GM10248 (cell line): ENCODE results near the gene CSNK1D.

Source experiments
- CTCF ChIA-PET: fragments of 300-600 bp; sonication (Branson Sonifier 250); formaldehyde crosslinking; extraction: SDS; loops from one replicate; lab custom pipeline; 2021; ENCODE audit warnings: antibody characterized with exemption; lab: Yijun Ruan, JAX
- POLR2A ChIA-PET: fragments of 350-650 bp; sonication (Branson Sonifier 250); formaldehyde crosslinking; extraction: SDS; loops from one replicate; lab custom pipeline; 2020; ENCODE audit warnings: antibody characterized with exemption; lab: Yijun Ruan, JAX
- DNase-seq: peaks from one replicate; pipeline ENCODE4 v3.0.0; 2012; ENCODE audit errors: extremely low spot score
- CTCF ChIP-seq: IDR thresholded peaks from 2 replicates; pipeline ENCODE4 v1.5.1; 2012; ENCODE audit warnings: mild to moderate bottlenecking, low read depth; ENCODE audit errors: extremely low read depth, missing control alignments, control extremely low read depth

The CSNK1D gene

GRCh38 chr17:82252511-82253178, 20.9 kb downstream of the CSNK1D start:
- CTCF ChIA-PET: interaction anchor here (1.2 kb wide), 1 partner anchor 11 kb away, joined by 4 read pairs; no protein-coding TSS in a partner anchor
- no peak for DNase-seq
- no peak for TF ChIP-seq CTCF
- POLR2A ChIA-PET: interaction anchor here (0.5 kb wide), 1 partner anchor 141 kb away, joined by 3 read pairs; no protein-coding TSS in a partner anchor

GRCh38 chr17:82250868-82251500, 22.5 kb downstream of the CSNK1D start:
- CTCF ChIA-PET: interaction anchor here (1.2 to 1.5 kb wide), 2 partner anchors 9 to 15 kb away, joined by 4 read pairs; no protein-coding TSS in a partner anchor
- TF ChIP-seq CTCF: no peak
- no peak for DNase-seq
- POLR2A ChIA-PET: interaction anchor here (0.7 kb wide), 1 partner anchor 49 kb away, joined by 3 read pairs; no protein-coding TSS in a partner anchor

- ChIA-PET CTCF (interaction anchor here (1.2 to 1.5 kb wide), 2 partner anchors 8 to 14 kb away, joined by 4 read pairs; no protein-coding TSS in a partner anchor), POLR2A (no interaction called here)
- no peak for DNase-seq
- no peak for TF ChIP-seq CTCF
Measured at GRCh38 chr17:82249896-82250581, 23.5 kb downstream of the CSNK1D start.

- no peak for DNase-seq
- ChIA-PET CTCF (interaction anchor here (1.3 kb wide), 1 partner anchor 13 kb away, joined by 7 read pairs; no protein-coding TSS in a partner anchor), POLR2A (no interaction called here)
- TF ChIP-seq CTCF: no peak
Measured at GRCh38 chr17:82248815-82249674, 24.5 kb downstream of the CSNK1D start.

GRCh38 chr17:82247856-82248671, 25.4 kb downstream of the CSNK1D start:
- no peak for TF ChIP-seq CTCF
- ChIA-PET CTCF (interaction anchor here (1.3 kb wide), 1 partner anchor 12 kb away, joined by 7 read pairs; no protein-coding TSS in a partner anchor), POLR2A (no interaction called here)
- DNase-seq: no peak
